ENCODE data around the gene RRAGA.
"Not testable (repeated sequence)": the region's sequence is repeated elsewhere in the genome, so short reads cannot be mapped to it uniquely, and the experiment has no call there.

RRAGA gene

GRCh38 chr9:19087106-19088000 lies 38.1 kb downstream of the RRAGA start:
- no peak for DNase-seq

DNA sequence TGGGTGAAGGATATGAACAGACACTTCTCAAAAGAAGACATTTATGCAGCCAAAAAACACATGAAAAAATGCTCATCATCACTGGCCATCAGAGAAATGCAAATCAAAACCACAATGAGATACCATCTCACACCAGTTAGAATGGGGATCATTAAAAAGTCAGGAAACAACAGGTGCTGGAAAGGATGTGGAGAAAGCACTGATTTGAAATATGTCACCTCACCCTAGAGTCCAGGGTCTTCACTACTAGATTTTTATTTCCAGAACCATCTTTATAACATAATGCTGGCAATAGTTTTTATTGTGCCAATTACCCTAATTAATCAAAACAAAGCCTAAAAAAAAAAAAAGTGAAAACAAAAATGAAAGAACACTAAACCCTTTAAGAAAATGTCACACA lies 48.2 kb downstream of the RRAGA start:
- not testable (repeated sequence) for DNase-seq

Data from NCI-H774 (cell line).